CD14-positive monocyte (primary cell): ENCODE data around the gene WDR70. TPM values are rescaled to one million over a fixed set of nuclear protein-coding genes. Genes with fewer than 3 reads are reported as not detected.

Experiments used
- DNase-seq, 3 donors: peaks; one replicate each; pipeline ENCODE4 v3.0.0-alpha.2; 2011 to 2022
- H2AFZ ChIP-seq: 2 replicates; pipeline ENCODE4 v1.6.0; 2012; ENCODE audit warnings: mild to moderate bottlenecking, low read depth, low read length, inconsistent platforms; ENCODE audit not compliant: insufficient read depth, poor library complexity, severe bottlenecking
- H3K27ac ChIP-seq, 2 donors: 1 replicate in 1 of 2; 2 replicates in 1 of 2; pipeline ENCODE4 v1.5.1; 2012 to 2013; ENCODE audit warnings: low read length in 2 of 2, control low read depth in 1 of 2, inconsistent platforms in 1 of 2, low read depth in 1 of 2, mild to moderate bottlenecking in 1 of 2
- H3K27me3 ChIP-seq, 2 donors: one replicate each; pipeline versions ENCODE4 v1.6.0 to v1.6.1; 2011 to 2013; ENCODE audit warnings: low read length in 2 of 2; ENCODE audit not compliant: control insufficient read depth in 2 of 2, insufficient read depth in 2 of 2
- H3K36me3 ChIP-seq, 2 donors: replicated peaks in 1 of 2; 1 replicate in 1 of 2; 2 replicates in 1 of 2; pipeline versions ENCODE4 v1.5.1 to v1.6.1; 2012 to 2013; ENCODE audit warnings: low read length in 2 of 2, control low read depth in 1 of 2, inconsistent platforms in 1 of 2, mild to moderate bottlenecking in 1 of 2; ENCODE audit not compliant: insufficient read depth in 2 of 2, control insufficient read depth in 1 of 2
- H3K4me1 ChIP-seq, 2 donors: 1 replicate in 1 of 2; 2 replicates in 1 of 2; pipeline versions ENCODE4 v1.5.1 to v1.6.1; 2012 to 2013; ENCODE audit warnings: low read length in 2 of 2, control low read depth in 1 of 2, inconsistent platforms in 1 of 2, mild to moderate bottlenecking in 1 of 2, moderate library complexity in 1 of 2; ENCODE audit not compliant: insufficient read depth in 2 of 2, control insufficient read depth in 1 of 2
- H3K4me2 ChIP-seq: replicated peaks from 2 replicates; pipeline ENCODE3; 2012; ENCODE audit warnings: low read length, moderate library complexity, mild to moderate bottlenecking; ENCODE audit not compliant: poor library complexity, severe bottlenecking; ENCODE audit errors: extremely low read depth
- H3K4me3 ChIP-seq, 3 experiments: fragments of 200-600 bp in 1 of 3; sonication (generic) in 1 of 3; replicated peaks in 1 of 3; 1 replicate in 2 of 3; 2 replicates in 1 of 3; pipeline ENCODE4 v1.5.1; 2011 to 2013; ENCODE audit warnings: low read length in 3 of 3, mild to moderate bottlenecking in 3 of 3, control low read depth in 2 of 3, low read depth in 2 of 3, inconsistent platforms in 1 of 3, moderate library complexity in 1 of 3
- H3K79me2 ChIP-seq: 2 replicates; pipeline ENCODE4 v1.6.0; 2012; ENCODE audit warnings: mild to moderate bottlenecking, control low read depth, inconsistent platforms, low read length, moderate library complexity; ENCODE audit not compliant: insufficient read depth
- H3K9ac ChIP-seq: 2 replicates; pipeline ENCODE4 v1.6.0; 2017; ENCODE audit warnings: low read length, mild to moderate bottlenecking; ENCODE audit not compliant: insufficient read depth, poor library complexity, severe bottlenecking
- H3K9me3 ChIP-seq, 2 donors: replicated peaks in 1 of 2; 1 replicate in 1 of 2; 2 replicates in 1 of 2; pipeline versions ENCODE4 v1.5.1 to v1.6.1; 2012 to 2013; ENCODE audit warnings: low read length in 2 of 2, control low read depth in 1 of 2; ENCODE audit not compliant: control insufficient read depth in 1 of 2, insufficient read depth in 1 of 2
- H4K20me1 ChIP-seq: 2 replicates; pipeline ENCODE4 v1.6.0; 2012; ENCODE audit warnings: mild to moderate bottlenecking, low read length, control low read depth, moderate library complexity; ENCODE audit not compliant: insufficient read depth
- H3K27ac Mint-ChIP-seq, 7 donors: one replicate each; pipeline ENCODE4 v1.8.0; 2020; ENCODE audit warnings: mild to moderate bottlenecking in 7 of 7, mixed read lengths in 7 of 7, moderate library complexity in 6 of 7, inconsistent platforms in 2 of 7
- H3K27me3 Mint-ChIP-seq, 3 donors: one replicate each; pipeline ENCODE4 v1.8.0; 2021 to 2022; ENCODE audit warnings: low read depth in 3 of 3, mild to moderate bottlenecking in 3 of 3, mixed read lengths in 3 of 3, moderate library complexity in 3 of 3, inconsistent platforms in 1 of 3
- H3K36me3 Mint-ChIP-seq, 2 donors: one replicate each; pipeline ENCODE4 v1.8.0; 2020; ENCODE audit warnings: mixed read lengths in 2 of 2, inconsistent platforms in 1 of 2, mild to moderate bottlenecking in 1 of 2
- H3K4me1 Mint-ChIP-seq: one replicate; pipeline ENCODE4 v1.8.0; 2020; ENCODE audit warnings: mild to moderate bottlenecking, mixed read lengths
- H3K4me3 Mint-ChIP-seq, 2 donors: one replicate each; pipeline ENCODE4 v1.8.0; 2020; ENCODE audit warnings: mild to moderate bottlenecking in 2 of 2, mixed read lengths in 2 of 2, moderate library complexity in 1 of 2
- H3K9me3 Mint-ChIP-seq, 7 donors: one replicate each; pipeline ENCODE4 v1.8.0; 2020 to 2022; ENCODE audit warnings: mixed read lengths in 7 of 7, mild to moderate bottlenecking in 6 of 7, moderate library complexity in 6 of 7, inconsistent platforms in 2 of 7
- WGBS: methylation state at CpG from one replicate; pipeline ENCODE4 v1.1.5; 2013; ENCODE audit warnings: missing lambda C conversion rate; ENCODE audit not compliant: insufficient coverage; 5-methylcytosine and 5-hydroxymethylcytosine counted together
- intact Hi-C, 2 donors: fragments of 100-400 bp; cut with micrococcal nuclease; formaldehyde crosslinking; loops; one replicate each; pipeline versions ENCODE4 v1.15.0 to v1.15.1; 2023
- polyA plus RNA-seq, 3 donors: library from polyadenylated mRNA; depleted of rRNA in 1 of 3; unstranded in 2 of 3; stranded (reverse) in 1 of 3; fragments of 300-500 nt in 2 of 3; fragments of >200 nt in 1 of 3; fragmentation: Illumina TruSeq in 2 of 3; gene quantifications; 1 replicate in 2 of 3; 2 replicates in 1 of 3; pipeline ENCODE4 v1.2.3, GENCODE V29; 2012 to 2021
- small RNA-seq: library from RNA; depleted of rRNA; stranded (forward); fragments of <200 nt; gene quantifications from one replicate; pipeline ENCODE3, GENCODE V24; 2012; ENCODE audit warnings: low read depth; ENCODE audit not compliant: insufficient read length
- TF ChIP-seq, protein P1 (sequence below): fragments of 200-600 bp; IDR thresholded peaks from one replicate; pipeline ENCODE4 v1.8.0; 2022; ENCODE audit warnings: antibody characterized with exemption, mild to moderate bottlenecking

WDR70 gene
- polyA plus RNA-seq, 3 donors: 13.1 to 21.0 (median 19.1) TPM

DNA sequence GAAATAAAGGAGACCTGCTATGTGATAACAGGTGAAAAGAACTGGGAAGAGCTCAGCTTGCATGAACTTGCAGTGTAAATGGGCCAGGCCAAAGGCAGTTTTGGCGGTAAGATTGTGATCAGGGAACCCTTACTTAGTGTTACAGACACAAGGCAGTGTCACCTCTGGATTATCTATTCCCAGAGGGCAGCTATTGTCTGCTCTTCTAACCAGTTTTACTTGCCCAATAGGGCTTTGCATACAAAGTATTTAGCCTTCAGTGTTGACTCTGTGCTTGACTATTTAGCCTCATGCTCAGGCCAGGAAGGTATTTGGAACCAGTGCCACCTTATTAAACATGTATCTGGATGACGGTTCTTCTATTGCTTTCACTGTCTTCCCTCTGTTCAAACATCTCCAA lies 422.4 kb downstream of the WDR70 start:
- H3K27ac ChIP-seq: no peak overlapping the region
- no peaks in the 10 kb centered on the region for H3K4me1 Mint-ChIP-seq
- no peaks in the 10 kb centered on the region for H3K36me3 Mint-ChIP-seq
- no peak overlapping the region for H3K4me3 Mint-ChIP-seq
- intact Hi-C loops: no loop called here
- H3K79me2 ChIP-seq: no peaks in the 10 kb centered on the region
- peaks cover 0 to 2% of the 10 kb centered on the region in 2 donors for H3K27me3 ChIP-seq
- H2AFZ ChIP-seq: no peak overlapping the region
- no peaks in the 10 kb centered on the region for H3K36me3 ChIP-seq
- DNase-seq: no peak
- TF ChIP-seq, protein P1, sequence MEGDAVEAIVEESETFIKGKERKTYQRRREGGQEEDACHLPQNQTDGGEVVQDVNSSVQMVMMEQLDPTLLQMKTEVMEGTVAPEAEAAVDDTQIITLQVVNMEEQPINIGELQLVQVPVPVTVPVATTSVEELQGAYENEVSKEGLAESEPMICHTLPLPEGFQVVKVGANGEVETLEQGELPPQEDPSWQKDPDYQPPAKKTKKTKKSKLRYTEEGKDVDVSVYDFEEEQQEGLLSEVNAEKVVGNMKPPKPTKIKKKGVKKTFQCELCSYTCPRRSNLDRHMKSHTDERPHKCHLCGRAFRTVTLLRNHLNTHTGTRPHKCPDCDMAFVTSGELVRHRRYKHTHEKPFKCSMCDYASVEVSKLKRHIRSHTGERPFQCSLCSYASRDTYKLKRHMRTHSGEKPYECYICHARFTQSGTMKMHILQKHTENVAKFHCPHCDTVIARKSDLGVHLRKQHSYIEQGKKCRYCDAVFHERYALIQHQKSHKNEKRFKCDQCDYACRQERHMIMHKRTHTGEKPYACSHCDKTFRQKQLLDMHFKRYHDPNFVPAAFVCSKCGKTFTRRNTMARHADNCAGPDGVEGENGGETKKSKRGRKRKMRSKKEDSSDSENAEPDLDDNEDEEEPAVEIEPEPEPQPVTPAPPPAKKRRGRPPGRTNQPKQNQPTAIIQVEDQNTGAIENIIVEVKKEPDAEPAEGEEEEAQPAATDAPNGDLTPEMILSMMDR: no peak
- no peak overlapping the region for H3K4me3 ChIP-seq
- peaks cover 0 to 2% of the 10 kb centered on the region in 2 donors for H3K9me3 ChIP-seq
- 100% methylated on average over 1 of the region's 2 CpGs for WGBS
- H3K27me3 Mint-ChIP-seq: peaks cover 0 to 2% (median 0%) of the 10 kb centered on the region in 3 donors
- no peaks in the 10 kb centered on the region for H4K20me1 ChIP-seq
- H3K4me2 ChIP-seq: no peak overlapping the region
- peaks cover 4 to 12% (median 7%) of the 10 kb centered on the region in 7 donors for H3K9me3 Mint-ChIP-seq
- no peaks in the 10 kb centered on the region for H3K4me1 ChIP-seq
- H3K27ac Mint-ChIP-seq: no peak overlapping the region
- no peak overlapping the region for H3K9ac ChIP-seq

Small RNA genes lying within 50 kb of the gene (small RNA-seq; reads per million reads assigned to genes)
- gene RNU6-1190P (not detected), gene RNU6-484P (not detected)

Other genes with a start within 250 kb of the WDR70 start
- 1 to 10 TPM in 1 of 3 donors, under 1 TPM in 2; 0.25 to 1.6 (median 0.88) TPM for gene CPLANE1, start 129.9 kb upstream of the WDR70 start, polyA plus RNA-seq
- gene NUP155, start 8.2 kb upstream of the WDR70 start, polyA plus RNA-seq: 1 to 10 TPM; 5.0 to 8.5 (median 5.8) TPM